GM12892 (cell line): ENCODE results near the gene NMS.

Experiments
- POLR2A ChIP-seq: IDR thresholded peaks from 2 replicates; pipeline ENCODE4 v1.6.1; 2011; ENCODE audit warnings: low read depth, low read length, control low read depth
- TAF1 ChIP-seq: IDR thresholded peaks from 2 replicates; pipeline ENCODE4 v1.6.1; 2011; ENCODE audit warnings: low read depth, mild to moderate bottlenecking, control low read depth, low read length, borderline replicate concordance

- TF ChIP-seq TAF1 (no peak), POLR2A (no peak)
These were observed 12.5 kb downstream of the NMS start for GRCh38 chr2:100482741-100483140.
